Keratinocyte (primary cell): Measurements from ENCODE around the gene TMED10. TPM values are rescaled to one million over a fixed set of nuclear protein-coding genes. Genes with fewer than 3 reads are reported as not detected.

Experiments used
- DNase-seq: peaks from one replicate; pipeline ENCODE4 v3.0.0-alpha.2; 2011; ENCODE audit warnings: low read depth, missing footprints, low spot score
- FAIRE-seq: peaks from 2 replicates; lab custom pipeline; 2011; peaks lifted over from hg19 to GRCh38; lab: Jason Lieb, UNC
- H2AFZ ChIP-seq: 2 replicates; pipeline ENCODE4 v1.6.0; 2012; ENCODE audit warnings: low read length, control low read depth, inconsistent platforms; ENCODE audit not compliant: control insufficient read depth
- H3K27ac ChIP-seq: 2 replicates; pipeline ENCODE4 v1.5.1; 2011; ENCODE audit warnings: low read length; ENCODE audit not compliant: control insufficient read depth, insufficient read depth
- H3K27me3 ChIP-seq: 3 replicates; pipeline ENCODE4 v1.6.0; 2011; ENCODE audit warnings: low read length; ENCODE audit not compliant: control insufficient read depth, insufficient read depth; ENCODE audit errors: extremely low read depth
- H3K36me3 ChIP-seq, 2 experiments: 2 replicates in 1 of 2; 3 replicates in 1 of 2; pipeline ENCODE4 v1.5.1; 2011; ENCODE audit warnings: low read length in 2 of 2, mild to moderate bottlenecking in 1 of 2; ENCODE audit not compliant: control insufficient read depth in 2 of 2, insufficient read depth in 2 of 2; ENCODE audit errors: extremely low read depth in 1 of 2
- H3K4me1 ChIP-seq: 3 replicates; pipeline ENCODE4 v1.5.1; 2011; ENCODE audit warnings: low read length; ENCODE audit not compliant: control insufficient read depth, insufficient read depth; ENCODE audit errors: extremely low read depth
- H3K4me2 ChIP-seq: 3 replicates; pipeline ENCODE4 v1.6.0; 2011; ENCODE audit warnings: low read depth, low read length; ENCODE audit not compliant: control insufficient read depth, insufficient read depth; ENCODE audit errors: extremely low read depth
- H3K4me3 ChIP-seq, 3 experiments: fragments of 200-600 bp in 1 of 3; sonication (generic) in 1 of 3; 2 replicates in 2 of 3; 3 replicates in 1 of 3; pipeline ENCODE4 v1.5.1; 2011 to 2016; ENCODE audit warnings: low read length in 3 of 3, mild to moderate bottlenecking in 3 of 3, control low read depth in 2 of 3, inconsistent platforms in 1 of 3, low read depth in 1 of 3, mixed read lengths in 1 of 3, mixed run types in 1 of 3, moderate library complexity in 1 of 3; ENCODE audit not compliant: control insufficient read depth in 2 of 3, insufficient read depth in 2 of 3; ENCODE audit errors: extremely low read depth in 1 of 3
- H3K79me2 ChIP-seq: 2 replicates; pipeline ENCODE4 v1.6.0; 2012; ENCODE audit warnings: low read length; ENCODE audit not compliant: control insufficient read depth, insufficient read depth
- H3K9ac ChIP-seq: 3 replicates; pipeline ENCODE4 v1.6.0; 2011; ENCODE audit warnings: low read length; ENCODE audit not compliant: control insufficient read depth, insufficient read depth; ENCODE audit errors: extremely low read depth
- H3K9me1 ChIP-seq: 3 replicates; pipeline ENCODE4 v1.6.0; 2011; ENCODE audit warnings: low read length; ENCODE audit not compliant: control insufficient read depth, insufficient read depth; ENCODE audit errors: extremely low read depth
- H3K9me3 ChIP-seq: 2 replicates; pipeline ENCODE4 v1.5.1; 2012; ENCODE audit warnings: low read depth, low read length; ENCODE audit not compliant: control insufficient read depth
- H4K20me1 ChIP-seq: 3 replicates; pipeline ENCODE4 v1.6.0; 2011; ENCODE audit warnings: low read length; ENCODE audit not compliant: control insufficient read depth, insufficient read depth; ENCODE audit errors: extremely low read depth
- EZH2 ChIP-seq: IDR thresholded peaks from one replicate; pipeline ENCODE4 v1.6.1; 2012; ENCODE audit warnings: inconsistent platforms, mild to moderate bottlenecking, low read length, moderate library complexity
- dilution Hi-C: fragments of 300-500 bp; cut with MboI; formaldehyde crosslinking; loops from one replicate; pipeline ENCODE4 v1.7.0; 2020; ENCODE audit warnings: low sequenced_read_pairs; ENCODE audit not compliant: extremely low pct_ligation_motif_present
- polyA plus RNA-seq, 5 experiments: library from polyadenylated mRNA; depleted of rRNA in 3 of 5; stranded (reverse) in 3 of 5; stranded (forward) in 1 of 5; unstranded in 1 of 5; fragments of >200 nt; gene quantifications; 1 replicate in 1 of 5; 2 replicates in 3 of 5; 3 replicates in 1 of 5; pipeline versions ENCODE4 v1.2.1 to v1.2.3, GENCODE V29; 2011 to 2012; ENCODE audit warnings: missing spikeins in 2 of 5, low read depth in 1 of 5, low replicate concordance in 1 of 5
- TF ChIP-seq, protein P1 (sequence below), 3 experiments: IDR thresholded peaks in 1 of 3; conservative IDR thresholded peaks in 1 of 3; optimal IDR thresholded peaks in 1 of 3; 2 replicates in 2 of 3; 3 replicates in 1 of 3; pipeline versions ENCODE3 to v1.5.1; 2011; ENCODE audit warnings: low read length in 3 of 3, mild to moderate bottlenecking in 3 of 3, moderate library complexity in 2 of 3, control low read depth in 1 of 3, inconsistent platforms in 1 of 3; ENCODE audit not compliant: insufficient read depth in 2 of 3; ENCODE audit errors: extremely low read depth in 1 of 3

Gene TMED10
- polyA plus RNA-seq, 1 donor (not counting 4 experiments of a cell fraction or from before 2014, with no cell fraction given) = 428 TPM

- Histone ChIP-seq H3K27me3 (no peaks in the 10 kb centered on the region), H3K9me1 (no peaks in the 10 kb centered on the region), H3K36me3 (peaks cover 17 to 19% of the 10 kb centered on the region in 2 experiments), H3K4me3 (no peak overlapping the region), H3K4me2 (no peak overlapping the region), H3K9ac (no peak overlapping the region), H3K79me2 (no peaks in the 10 kb centered on the region), H3K27ac (no peak overlapping the region), H4K20me1 (no peaks in the 10 kb centered on the region), H3K9me3 (no peaks in the 10 kb centered on the region), H3K4me1 (no peaks in the 10 kb centered on the region), H2AFZ (no peak overlapping the region)
- dilution Hi-C loops = no loop called here
- FAIRE-seq (peak; percentile 80), DNase-seq (no peak)
- no peak for TF ChIP-seq EZH2
- TF ChIP-seq, protein P1, sequence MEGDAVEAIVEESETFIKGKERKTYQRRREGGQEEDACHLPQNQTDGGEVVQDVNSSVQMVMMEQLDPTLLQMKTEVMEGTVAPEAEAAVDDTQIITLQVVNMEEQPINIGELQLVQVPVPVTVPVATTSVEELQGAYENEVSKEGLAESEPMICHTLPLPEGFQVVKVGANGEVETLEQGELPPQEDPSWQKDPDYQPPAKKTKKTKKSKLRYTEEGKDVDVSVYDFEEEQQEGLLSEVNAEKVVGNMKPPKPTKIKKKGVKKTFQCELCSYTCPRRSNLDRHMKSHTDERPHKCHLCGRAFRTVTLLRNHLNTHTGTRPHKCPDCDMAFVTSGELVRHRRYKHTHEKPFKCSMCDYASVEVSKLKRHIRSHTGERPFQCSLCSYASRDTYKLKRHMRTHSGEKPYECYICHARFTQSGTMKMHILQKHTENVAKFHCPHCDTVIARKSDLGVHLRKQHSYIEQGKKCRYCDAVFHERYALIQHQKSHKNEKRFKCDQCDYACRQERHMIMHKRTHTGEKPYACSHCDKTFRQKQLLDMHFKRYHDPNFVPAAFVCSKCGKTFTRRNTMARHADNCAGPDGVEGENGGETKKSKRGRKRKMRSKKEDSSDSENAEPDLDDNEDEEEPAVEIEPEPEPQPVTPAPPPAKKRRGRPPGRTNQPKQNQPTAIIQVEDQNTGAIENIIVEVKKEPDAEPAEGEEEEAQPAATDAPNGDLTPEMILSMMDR (optimal IDR thresholded peaks at IDR 0.05 in 1 of 3, IDR thresholded peaks at IDR 0.05 in 1 of 3, conservative IDR thresholded peaks at IDR 0.05 in 1 of 3; ENCODE audit: extremely low read depth in 1 of 3, insufficient read depth in 2 of 3, low read length in 3 of 3) = peak; percentile 60 to 83 (median 73)
Measured at GRCh38 chr14:75088566-75089373, 87.6 kb downstream of the TMED10 start.

DNA sequence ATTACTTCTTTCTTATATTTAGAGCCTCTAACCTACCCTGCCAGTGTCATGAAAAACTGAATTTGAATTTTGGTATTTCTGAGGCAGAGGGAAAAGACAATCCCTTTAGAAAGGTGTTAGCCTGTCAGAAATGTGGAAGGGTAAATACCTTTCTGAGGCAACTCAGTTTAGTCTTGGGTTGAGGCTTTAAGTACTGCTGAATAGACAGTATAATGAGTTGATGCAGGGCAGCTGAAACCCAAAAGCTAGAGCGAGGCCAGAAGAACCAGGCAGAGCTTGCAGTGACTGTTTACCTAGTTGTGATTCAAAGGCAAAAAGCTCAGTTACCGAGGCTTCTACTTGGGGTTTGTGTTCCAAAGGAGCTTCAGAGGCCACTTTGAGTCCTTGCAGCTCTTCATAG is 88.3 kb downstream of the TMED10 start:
- H4K20me1 ChIP-seq = no peaks in the 10 kb centered on the region
- TF ChIP-seq, protein P1 (optimal IDR thresholded peaks at IDR 0.05 in 1 of 3, IDR thresholded peaks at IDR 0.05 in 1 of 3, conservative IDR thresholded peaks at IDR 0.05 in 1 of 3; ENCODE audit: extremely low read depth in 1 of 3, insufficient read depth in 2 of 3, low read length in 3 of 3) = no peak
- TF ChIP-seq EZH2 = no peak
- FAIRE-seq = no peak
- no peaks in the 10 kb centered on the region for H3K9me1 ChIP-seq
- H3K27ac ChIP-seq = no peak overlapping the region
- H2AFZ ChIP-seq = no peak overlapping the region
- no peak overlapping the region for H3K4me3 ChIP-seq
- no peak overlapping the region for H3K4me2 ChIP-seq
- no peaks in the 10 kb centered on the region for H3K79me2 ChIP-seq
- H3K36me3 ChIP-seq = peaks cover 19 to 20% of the 10 kb centered on the region in 2 experiments
- H3K27me3 ChIP-seq = no peaks in the 10 kb centered on the region
- no peaks in the 10 kb centered on the region for H3K4me1 ChIP-seq
- no peak for DNase-seq
- dilution Hi-C loops = no loop called here
- H3K9ac ChIP-seq = no peak overlapping the region
- H3K9me3 ChIP-seq = no peaks in the 10 kb centered on the region
